Stimulated activated CD4-positive, alpha-beta T cell treated with anti-CD3 and anti-CD28 coated beads, TNF-alpha, amount 100 ng/mL, for 24 hours (primary cell): ENCODE measurements around the gene GRID1.
"Not testable (repeated sequence)": the region's sequence is repeated elsewhere in the genome, so short reads cannot be mapped to it uniquely, and the experiment has no call there.

Source experiments
- DNase-seq, 3 experiments: peaks; one replicate each; pipeline ENCODE4 v3.0.0-alpha.2; 2020; ENCODE audit warnings: low read depth in 3 of 3

The GRID1 gene

DNA sequence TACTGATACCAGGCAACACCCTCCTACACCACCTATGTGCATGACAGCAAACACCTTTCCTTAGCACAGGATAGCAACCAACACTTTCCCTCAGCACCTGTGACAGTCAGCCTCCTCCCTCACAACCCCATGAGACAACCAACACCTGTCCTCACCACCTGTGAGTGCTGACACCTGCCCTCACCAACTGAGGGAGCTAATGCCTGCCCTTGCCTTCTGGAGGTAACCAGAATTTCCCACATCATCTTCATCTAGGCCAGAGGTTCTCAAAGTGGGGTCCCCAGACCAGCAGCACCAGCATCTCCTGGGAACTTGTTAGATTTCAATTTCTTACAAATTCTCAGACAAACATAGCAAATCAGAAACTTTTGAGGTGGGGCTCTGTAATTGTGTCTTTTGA, 112.5 kb downstream of the GRID1 start:
- DNase-seq, result no peak

GRCh38 chr10:86253091-86254072, 113.2 kb downstream of the GRID1 start:
- no peak for DNase-seq

DNA sequence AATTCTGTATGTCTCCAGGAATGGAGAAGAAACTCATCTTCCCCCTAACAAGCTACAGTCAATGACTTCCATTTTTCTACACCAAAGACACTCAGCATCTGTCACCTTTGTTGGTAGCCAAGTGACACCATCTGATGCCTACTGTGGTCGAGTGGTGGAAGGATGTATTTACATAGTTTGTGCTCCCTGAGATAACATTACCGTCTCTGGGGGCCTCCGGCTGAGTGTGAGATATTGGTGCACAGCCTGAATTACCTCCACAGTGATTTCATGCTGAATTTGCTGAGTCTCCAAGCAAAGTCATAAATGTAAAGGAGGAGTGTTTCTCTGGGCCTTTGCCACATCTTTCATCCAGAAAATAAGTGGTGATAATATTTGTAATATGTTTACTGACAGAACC, 114.0 kb downstream of the GRID1 start:
- no peak for DNase-seq

GRCh38 chr10:86252079-86252478, 114.5 kb downstream of the GRID1 start:
- no peak for DNase-seq

GRCh38 chr10:86251426-86251825, 115.2 kb downstream of the GRID1 start:
- DNase-seq, result no peak

GRCh38 chr10:86250399-86250798, 116.2 kb downstream of the GRID1 start:
- DNase-seq, result no peak

DNA sequence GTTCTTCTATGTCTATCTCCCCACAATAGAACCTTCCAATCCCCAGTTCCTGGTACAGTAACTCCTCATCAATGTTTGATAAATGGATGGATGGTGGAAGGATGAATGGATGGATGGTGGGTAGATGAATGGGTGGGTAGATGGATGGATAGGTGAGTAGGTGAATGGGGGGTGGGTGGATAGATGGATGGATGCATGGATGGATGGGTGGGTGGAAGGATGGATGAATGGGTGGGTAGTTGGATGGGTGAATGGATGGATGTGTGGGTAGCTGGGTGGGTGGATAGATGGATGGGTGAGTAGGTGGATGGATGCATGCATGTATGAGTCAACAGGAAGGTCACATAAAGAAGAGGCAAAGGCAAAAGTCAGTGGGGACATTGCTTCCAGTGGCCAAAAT, 116.8 kb downstream of the GRID1 start:
- no peak for DNase-seq

DNA sequence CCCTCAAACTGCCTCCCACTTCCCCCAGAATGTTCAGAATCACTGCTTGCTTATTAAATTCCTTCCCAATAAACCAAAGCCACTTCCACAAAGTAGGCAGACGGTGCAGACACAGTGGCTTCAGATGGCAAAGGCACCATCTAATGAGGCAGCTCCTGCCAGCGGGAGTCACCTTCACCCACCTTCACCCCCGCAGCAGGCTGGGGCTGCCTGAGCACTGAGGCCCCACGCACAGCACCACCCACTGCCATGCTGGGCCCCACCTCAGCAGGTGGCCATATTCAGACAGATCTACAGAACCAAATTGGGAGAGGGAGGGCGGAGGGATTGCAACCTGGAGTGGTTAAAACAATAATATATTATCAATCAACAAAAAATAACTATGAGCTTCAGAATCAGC, 118.5 kb downstream of the GRID1 start:
- no peak for DNase-seq

- DNase-seq, result no peak
Measured at GRCh38 chr10:86247588-86247987, 119.0 kb downstream of the GRID1 start.

GRCh38 chr10:86247073-86247472, 119.5 kb downstream of the GRID1 start:
- no peak for DNase-seq

- DNase-seq, result no peak
Measured at GRCh38 chr10:86246279-86246940, 120.2 kb downstream of the GRID1 start.

DNA sequence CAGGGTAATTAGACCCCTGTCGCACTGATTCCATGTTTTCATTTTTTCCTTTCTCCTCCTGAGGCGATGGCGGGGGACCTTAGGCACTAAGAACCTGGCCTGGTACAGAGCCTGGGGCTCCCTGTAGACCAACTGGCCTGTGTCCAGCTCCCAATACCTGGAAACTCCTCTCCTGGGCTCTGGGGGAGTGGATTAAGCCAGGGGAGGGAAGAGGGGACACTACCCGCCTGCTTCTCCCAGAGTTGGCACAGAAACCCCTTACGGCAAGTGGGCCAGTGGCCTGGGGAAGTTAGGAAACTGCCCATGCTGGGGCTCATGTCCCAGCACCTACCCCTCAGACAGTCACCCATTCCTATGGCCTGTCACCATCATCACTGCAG, 121.6 kb downstream of the GRID1 start:
- no peak for DNase-seq

- no peak for DNase-seq
Measured at GRCh38 chr10:86244297-86245014, 122.1 kb downstream of the GRID1 start.

- no peak for DNase-seq
Measured at GRCh38 chr10:86243651-86244155, 122.9 kb downstream of the GRID1 start.

DNA sequence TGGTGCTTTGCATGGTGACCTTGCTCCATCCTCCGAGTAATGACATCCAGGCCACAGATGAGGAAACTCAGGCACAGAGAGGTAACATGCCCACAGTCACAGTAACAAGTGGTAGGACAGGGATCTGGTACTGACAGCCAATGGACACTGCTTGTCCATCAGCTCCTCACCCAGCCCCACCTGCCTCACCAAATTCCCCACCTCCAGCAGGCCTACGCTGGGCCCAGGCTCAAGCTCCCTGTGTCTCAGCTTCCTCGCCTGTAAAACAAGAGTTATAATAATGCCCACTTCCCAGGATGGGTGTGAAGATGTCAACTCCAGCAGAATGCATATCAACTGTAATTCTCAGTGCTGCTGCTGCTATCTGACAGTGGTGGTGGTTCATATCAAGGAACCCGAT, 123.8 kb downstream of the GRID1 start:
- DNase-seq, result no peak

DNA sequence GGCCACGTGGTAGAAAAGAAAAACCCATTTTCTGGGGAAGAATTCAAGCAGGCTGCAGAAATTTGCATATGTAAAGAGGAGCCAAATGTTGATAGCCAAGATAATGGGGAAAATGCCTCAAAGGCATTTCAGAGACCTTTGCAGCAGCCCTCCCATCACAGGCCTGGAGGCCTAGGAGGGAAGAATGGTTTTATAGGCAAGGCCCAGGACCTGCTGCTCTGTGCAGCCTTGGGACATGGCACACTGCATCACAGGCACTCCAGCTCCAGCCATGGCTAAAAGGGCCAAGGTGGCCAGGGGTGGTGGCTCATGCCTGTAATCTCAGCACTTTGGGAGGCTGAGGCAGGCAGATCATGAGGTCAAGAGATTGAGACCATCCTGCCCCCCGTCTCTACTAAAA, 128.5 kb downstream of the GRID1 start:
- not testable (repeated sequence) for DNase-seq

DNA sequence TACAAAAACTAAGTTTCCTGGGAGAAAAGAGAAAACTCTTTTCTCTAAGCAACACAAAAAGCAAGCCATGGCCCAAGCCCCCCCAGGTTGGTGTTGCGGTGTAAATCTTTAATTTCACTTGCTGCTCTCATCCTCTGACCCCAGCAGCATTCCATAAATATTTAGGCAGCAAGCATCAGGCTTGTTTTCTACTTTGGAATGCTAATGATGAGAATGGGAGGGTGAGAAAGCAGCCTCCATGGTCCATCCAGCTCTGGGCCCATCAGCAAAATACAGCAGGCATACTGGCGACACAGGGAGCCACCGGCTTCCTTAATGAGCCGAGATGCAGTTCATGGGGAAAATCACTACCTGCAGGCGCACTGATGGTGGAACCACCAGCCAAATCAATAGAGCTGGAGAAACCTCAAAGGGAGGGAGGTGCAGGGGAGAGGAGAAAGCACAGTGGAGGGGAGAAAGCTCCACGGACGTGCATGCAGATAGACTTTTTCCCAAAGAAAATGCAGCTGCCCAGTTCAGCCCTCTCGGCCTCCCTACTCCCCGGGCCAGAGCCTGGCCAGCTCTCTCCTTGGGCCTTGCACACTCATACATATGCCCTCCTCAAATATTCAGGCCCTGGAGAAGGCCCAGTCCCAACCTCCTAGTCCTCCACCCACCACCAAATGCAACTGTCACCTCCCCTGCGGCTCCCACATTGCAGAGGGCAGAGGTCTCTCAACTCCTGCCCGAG, 131.9 kb downstream of the GRID1 start:
- no peak for DNase-seq

GRCh38 chr10:86234107-86234506, 132.5 kb downstream of the GRID1 start:
- DNase-seq, result no peak

- DNase-seq, result no peak
Measured at GRCh38 chr10:86233131-86233530, 133.5 kb downstream of the GRID1 start.

GRCh38 chr10:86232644-86233043, 134.0 kb downstream of the GRID1 start:
- no peak for DNase-seq

GRCh38 chr10:86231796-86232560, 134.6 kb downstream of the GRID1 start:
- no peak for DNase-seq
